ENCODE data around the gene EEF2.
"Not testable (repeated sequence)": the region's sequence is repeated elsewhere in the genome, so short reads cannot be mapped to it uniquely, and the experiment has no call there.

The EEF2 gene

GRCh38 chr19:3944018-3944721, 41.1 kb downstream of the EEF2 start:
- DNase-seq (ENCODE audit: low read depth): no peak

- no peak for DNase-seq (ENCODE audit: low read depth)
These were observed 42.4 kb downstream of the EEF2 start for GRCh38 chr19:3942790-3943409.

DNA sequence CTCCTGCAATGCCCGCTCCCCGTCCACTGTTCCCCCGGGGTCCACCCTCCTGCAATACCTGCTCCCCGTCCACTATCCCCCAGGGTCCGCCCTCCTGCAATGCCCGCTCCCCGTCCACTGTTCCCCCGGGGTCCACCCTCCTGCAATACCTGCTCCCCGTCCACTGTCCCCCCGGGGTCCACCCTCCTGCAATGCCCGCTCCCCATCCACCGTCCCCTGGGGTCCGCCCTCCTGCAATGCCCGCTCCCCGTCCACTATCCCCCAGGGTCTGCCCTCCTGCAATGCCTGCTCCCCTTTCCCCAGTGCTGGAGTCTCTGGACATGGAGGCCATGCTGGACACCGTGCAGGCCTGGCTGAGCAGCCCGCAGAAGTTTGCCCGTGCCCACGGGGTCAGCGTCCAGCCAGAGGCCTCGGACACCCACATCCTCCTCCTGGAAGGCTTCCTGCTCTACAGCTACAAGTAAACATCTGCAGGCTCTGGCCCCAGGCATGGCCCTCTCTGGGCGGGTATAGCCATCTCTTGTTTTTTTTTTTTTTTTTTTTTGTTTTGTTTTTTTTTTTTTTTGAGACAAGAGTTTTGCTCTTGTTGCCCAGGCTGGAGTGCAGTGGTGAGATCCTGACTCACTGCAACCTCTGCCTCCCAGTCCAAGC, 46.8 kb downstream of the EEF2 start:
- DNase-seq (ENCODE audit: low read depth): not testable (repeated sequence)

DNA sequence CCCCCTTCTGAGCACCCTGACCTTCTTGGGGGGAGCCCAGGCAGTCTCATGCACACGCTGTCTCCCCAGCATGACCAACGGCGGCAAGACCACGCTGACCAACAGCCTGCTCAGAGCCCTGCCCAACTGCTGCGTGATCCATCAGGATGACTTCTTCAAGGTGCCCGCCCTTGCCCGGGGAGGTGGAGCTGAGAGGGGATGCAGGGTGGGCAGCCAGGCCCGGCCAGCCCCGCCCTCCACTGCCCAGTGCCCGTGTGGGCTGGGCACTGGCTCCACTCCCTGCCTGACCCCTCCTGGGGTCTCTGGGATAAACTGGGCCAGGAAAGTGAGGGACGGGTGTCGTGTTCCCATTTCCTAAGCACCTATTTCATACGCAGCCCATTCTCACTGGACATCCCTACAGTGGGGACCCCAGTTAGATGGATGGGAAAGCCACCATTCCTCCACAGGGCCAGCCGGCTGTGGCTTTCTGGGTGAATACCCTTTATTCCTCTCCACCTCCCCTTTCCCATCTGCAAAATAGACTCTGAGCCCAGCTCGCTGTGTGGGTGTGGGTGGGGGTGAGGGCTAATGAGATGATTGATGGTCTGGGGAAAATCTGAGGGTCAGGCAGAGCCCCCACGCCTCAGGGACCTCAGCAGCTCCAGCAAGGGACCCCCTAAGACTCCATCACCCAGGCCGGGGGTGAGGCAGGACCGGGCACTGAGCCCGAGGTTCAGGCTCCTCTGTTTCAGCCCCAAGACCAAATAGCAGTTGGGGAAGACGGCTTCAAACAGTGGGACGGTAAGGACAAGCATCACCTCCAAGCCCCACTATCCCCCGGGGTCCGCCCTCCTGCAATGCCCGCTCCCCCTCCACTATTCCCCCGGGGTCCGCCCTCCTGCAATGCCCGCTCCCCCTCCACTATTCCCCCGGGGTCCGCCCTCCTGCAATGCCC, 48.5 kb downstream of the EEF2 start:
- no peak for DNase-seq (ENCODE audit: low read depth)

DNA sequence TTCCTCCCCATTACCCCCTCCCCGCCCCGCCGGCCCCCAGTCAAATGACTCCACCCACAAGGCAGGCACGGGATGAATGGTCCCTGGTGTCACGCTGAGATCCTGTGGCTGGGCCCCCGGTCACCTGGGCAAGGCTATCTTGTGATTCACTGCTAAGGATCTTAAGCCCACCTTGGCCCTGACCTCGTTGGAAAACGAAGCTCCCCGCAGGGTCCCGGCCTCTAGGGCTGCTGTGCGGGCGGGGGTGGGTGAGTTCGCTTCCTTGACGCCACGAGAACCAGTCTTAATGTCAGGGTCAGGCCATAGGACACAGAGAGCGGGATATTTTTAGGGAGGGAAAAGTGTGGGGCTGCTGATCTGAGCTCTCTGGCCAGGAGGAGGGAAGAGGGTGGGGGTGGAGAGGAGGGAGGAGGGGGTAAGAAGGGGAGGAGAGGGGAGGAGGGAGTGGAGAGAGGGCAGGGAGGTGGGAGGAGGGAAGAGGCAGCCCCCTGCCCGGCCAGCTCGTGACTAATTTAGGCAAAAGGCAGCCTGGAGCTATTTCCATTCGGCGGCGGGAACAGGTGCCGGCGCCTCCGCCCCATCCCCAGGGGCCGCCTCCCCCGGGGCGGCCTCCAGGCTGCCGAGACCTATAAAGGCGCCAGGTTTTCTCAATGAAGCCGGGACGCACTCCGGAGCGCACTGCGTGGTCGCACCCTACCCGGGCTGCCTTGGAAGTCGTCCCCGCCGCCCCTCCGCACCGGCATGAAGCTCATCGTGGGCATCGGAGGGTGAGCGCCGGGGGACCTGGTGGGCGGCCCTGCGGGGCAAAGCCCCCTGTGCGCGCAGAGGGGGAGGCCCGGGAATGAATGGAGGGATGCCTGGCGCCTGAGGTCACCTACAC, 52.1 kb downstream of the EEF2 start, which contains the start of gene NMRK2:
Gene NMRK2 (plus strand): TSS at position 139 of the 880 bp plus-strand sequence. CDS start 603 bp downstream, at position 742.
- no peak for DNase-seq (ENCODE audit: low read depth)

GRCh38 chr19:3931041-3931440, 54.2 kb downstream of the EEF2 start:
- DNase-seq (ENCODE audit: low read depth): no peak

Measured in fibroblast of gingiva (primary cell).